GM18507 (cell line): ENCODE measurements around the gene MFSD2A.
"Not testable (repeated sequence)": the region's sequence is repeated elsewhere in the genome, so short reads cannot be mapped to it uniquely, and the experiment has no call there.

Source experiments
- DNase-seq: peaks from one replicate; pipeline ENCODE4 v3.0.0; 2011; ENCODE audit warnings: low read depth; ENCODE audit not compliant: insufficient read length; ENCODE audit errors: extremely low spot score
- FAIRE-seq: peaks from 2 replicates; lab custom pipeline; 2011; peaks lifted over from hg19 to GRCh38; lab: Jason Lieb, UNC

MFSD2A gene

GRCh38 chr1:39962450-39962825, 7.5 kb downstream of the MFSD2A start:
- DNase-seq (no peak), FAIRE-seq (no peak)

GRCh38 chr1:39962964-39963363, 8.0 kb downstream of the MFSD2A start:
- not testable (repeated sequence) for DNase-seq, FAIRE-seq

- DNase-seq (no peak), FAIRE-seq (no peak)
Measured at GRCh38 chr1:39964552-39964951, 9.6 kb downstream of the MFSD2A start.

GRCh38 chr1:39965044-39965443, 10.1 kb downstream of the MFSD2A start:
- FAIRE-seq (no peak), DNase-seq (no peak)

GRCh38 chr1:39969048-39969447, 14.1 kb downstream of the MFSD2A start:
- DNase-seq (no peak), FAIRE-seq (no peak)

- DNase-seq (no peak), FAIRE-seq (no peak)
Measured at GRCh38 chr1:39969531-39970270, 14.8 kb downstream of the MFSD2A start.

- DNase-seq: no peak
- FAIRE-seq: no peak
Measured at GRCh38 chr1:39970274-39970673, 15.3 kb downstream of the MFSD2A start.

- no peak for DNase-seq
- FAIRE-seq: no peak
Measured at GRCh38 chr1:39971138-39971537, 16.2 kb downstream of the MFSD2A start.

GRCh38 chr1:39973503-39974135, 18.7 kb downstream of the MFSD2A start:
- DNase-seq: peak; percentile 67
- peak; percentile 89 for FAIRE-seq

GRCh38 chr1:39976732-39977131, 21.8 kb downstream of the MFSD2A start:
- FAIRE-seq (no peak), DNase-seq (no peak)

- DNase-seq (no peak), FAIRE-seq (no peak)
Measured at GRCh38 chr1:39977202-39977601, 22.3 kb downstream of the MFSD2A start.

GRCh38 chr1:39979654-39980053, 24.7 kb downstream of the MFSD2A start:
- DNase-seq: no peak
- no peak for FAIRE-seq

GRCh38 chr1:39980555-39981313, 25.8 kb downstream of the MFSD2A start:
- FAIRE-seq (no peak), DNase-seq (no peak)

GRCh38 chr1:39981385-39981784, 26.4 kb downstream of the MFSD2A start:
- no peak for DNase-seq
- FAIRE-seq: no peak

- DNase-seq (no peak), FAIRE-seq (no peak)
Measured at GRCh38 chr1:39981945-39982344, 27.0 kb downstream of the MFSD2A start.

GRCh38 chr1:39984480-39984879, 29.5 kb downstream of the MFSD2A start:
- not testable (repeated sequence) for DNase-seq, FAIRE-seq

GRCh38 chr1:39984951-39985350, 30.0 kb downstream of the MFSD2A start:
- FAIRE-seq (no peak), DNase-seq (no peak)

GRCh38 chr1:39987869-39988268, 32.9 kb downstream of the MFSD2A start:
- no peak for FAIRE-seq

GRCh38 chr1:39988618-39989343, 33.8 kb downstream of the MFSD2A start:
- DNase-seq: no peak
- no peak for FAIRE-seq

More at GRCh38 chr1:39987869-39988268, 32.9 kb downstream of the MFSD2A start:
- no peak for DNase-seq

- FAIRE-seq (no peak), DNase-seq (no peak)
Measured at GRCh38 chr1:39990428-39990827, 35.5 kb downstream of the MFSD2A start.
